SK-N-SH (cell line): ENCODE measurements around the gene GPR101. TPM values are rescaled to one million over a fixed set of nuclear protein-coding genes. Genes with fewer than 3 reads are reported as not detected.

Experiments
- CTCF ChIA-PET: fragments of 300-600, 350-600 bp; formaldehyde crosslinking; extraction: SDS; loops from one replicate; lab custom pipeline; 2021; lab: Yijun Ruan, JAX
- POLR2A ChIA-PET: fragments of 350-600 bp; sonication (Branson Sonifier 250); formaldehyde crosslinking; extraction: SDS; loops from one replicate; lab custom pipeline; 2020; ENCODE audit warnings: antibody characterized with exemption, inconsistent platforms; lab: Yijun Ruan, JAX
- DNase-seq: peaks from one replicate; pipeline ENCODE4 v3.0.0; 2012
- H2AFZ ChIP-seq: fragments of 200-600 bp; sonication (generic); 2 replicates; pipeline ENCODE4 v1.8.1; 2016; ENCODE audit warnings: antibody characterized with exemption, mild to moderate bottlenecking, low read depth
- H3F3A ChIP-seq: fragments of 200-600 bp; sonication (generic); replicated peaks from 2 replicates; pipeline ENCODE3; 2016; ENCODE audit warnings: antibody characterized with exemption, mild to moderate bottlenecking; ENCODE audit not compliant: insufficient read depth
- H3K27ac ChIP-seq, 2 experiments: fragments of 200-500 bp in 1 of 2; fragments of 200-600 bp in 1 of 2; sonication (Bioruptor generic) in 1 of 2; sonication (generic), shearing (Covaris generic) in 1 of 2; 2 replicates each; pipeline versions ENCODE4 v1.5.1 to v1.6.1; 2014 to 2016; ENCODE audit warnings: low read depth in 2 of 2, inconsistent platforms in 1 of 2, low read length in 1 of 2, mild to moderate bottlenecking in 1 of 2, mixed read lengths in 1 of 2
- H3K27me3 ChIP-seq: fragments of 200-600 bp; sonication (generic), shearing (Covaris generic); 2 replicates; pipeline ENCODE4 v1.6.1; 2016; ENCODE audit warnings: mixed run types; ENCODE audit not compliant: insufficient read depth
- H3K36me3 ChIP-seq, 2 experiments: fragments of 200-500 bp in 1 of 2; fragments of 200-600 bp in 1 of 2; sonication (Bioruptor generic) in 1 of 2; sonication (generic) in 1 of 2; replicated peaks in 1 of 2; 2 replicates each; pipeline versions ENCODE3 to v1.5.1; 2014 to 2016; ENCODE audit warnings: low read length in 1 of 2, mild to moderate bottlenecking in 1 of 2; ENCODE audit not compliant: insufficient read depth in 2 of 2, control insufficient read depth in 1 of 2
- H3K4me1 ChIP-seq, 2 experiments: fragments of 200-500 bp in 1 of 2; fragments of 200-600 bp in 1 of 2; sonication (Bioruptor generic) in 1 of 2; sonication (generic), shearing (Covaris generic) in 1 of 2; 2 replicates each; pipeline versions ENCODE4 v1.5.1 to v1.6.1; 2014 to 2016; ENCODE audit warnings: low read depth in 1 of 2, low read length in 1 of 2, mixed run types in 1 of 2; ENCODE audit not compliant: insufficient read depth in 2 of 2, control insufficient read depth in 1 of 2
- H3K4me2 ChIP-seq: fragments of 200-600 bp; sonication (generic), shearing (Covaris generic); 2 replicates; pipeline ENCODE4 v1.6.1; 2017; ENCODE audit warnings: mixed run types
- H3K4me3 ChIP-seq, 2 experiments: fragments of 200-500 bp in 1 of 2; fragments of 200-600 bp in 1 of 2; sonication (Bioruptor generic) in 1 of 2; sonication (generic), shearing (Covaris generic) in 1 of 2; 2 replicates each; pipeline versions ENCODE4 v1.5.1 to v1.8.1; 2014 to 2016; ENCODE audit warnings: low read depth in 2 of 2, inconsistent platforms in 1 of 2, low read length in 1 of 2, mild to moderate bottlenecking in 1 of 2, mixed read lengths in 1 of 2, moderate library complexity in 1 of 2
- H3K79me2 ChIP-seq: fragments of 200-600 bp; sonication (generic); 2 replicates; pipeline ENCODE4 v1.8.1; 2017; ENCODE audit warnings: mild to moderate bottlenecking; ENCODE audit not compliant: insufficient read depth
- H3K9ac ChIP-seq: fragments of 200-600 bp; sonication (generic); 2 replicates; pipeline ENCODE4 v1.6.1; 2017; ENCODE audit warnings: mixed run types
- H3K9me2 ChIP-seq: fragments of 200-600 bp; sonication (generic); 2 replicates; pipeline ENCODE4 v1.6.1; 2017; ENCODE audit warnings: mixed run types
- H3K9me3 ChIP-seq: fragments of 200-600 bp; sonication (generic); 2 replicates; pipeline ENCODE4 v1.6.1; 2017; ENCODE audit warnings: mixed run types, mild to moderate bottlenecking, moderate library complexity
- H4K20me1 ChIP-seq: fragments of 200-600 bp; sonication (generic); 2 replicates; pipeline ENCODE4 v1.6.1; 2017; ENCODE audit warnings: mild to moderate bottlenecking, mixed run types; ENCODE audit not compliant: insufficient read depth
- CHD2 ChIP-seq: fragments of 150-350 bp; IDR thresholded peaks from 2 replicates; pipeline ENCODE4 v1.6.1; 2018; ENCODE audit warnings: low read length; ENCODE audit not compliant: partially characterized antibody
- EP300 ChIP-seq, 2 experiments: IDR thresholded peaks; 2 replicates each; pipeline versions ENCODE4 v1.4.0 to v1.6.1; 2012; ENCODE audit warnings: borderline replicate concordance in 1 of 2, low read depth in 1 of 2, low read length in 1 of 2
- EZH2phosphoT487 ChIP-seq: fragments of 200-600 bp; sonication (generic); IDR thresholded peaks from 2 replicates; pipeline ENCODE4 v1.6.1; 2017; ENCODE audit warnings: low read depth, mixed run types, mild to moderate bottlenecking, antibody characterized with exemption, moderate library complexity, borderline replicate concordance
- FOXJ3 ChIP-seq: sonication (generic); formaldehyde crosslinking; IDR thresholded peaks from 2 replicates; pipeline ENCODE4 v1.5.1; 2020; ENCODE audit warnings: mild to moderate bottlenecking, missing genetic modification reagents
- FOXM1 ChIP-seq: IDR thresholded peaks from 2 replicates; pipeline ENCODE4 v1.4.0; 2012; ENCODE audit warnings: low read depth, mild to moderate bottlenecking
- IRF3 ChIP-seq: fragments of 150-350 bp; IDR thresholded peaks from 2 replicates; pipeline ENCODE4 v1.6.1; 2016; ENCODE audit warnings: mild to moderate bottlenecking, low read depth, low read length
- JUND ChIP-seq: IDR thresholded peaks from 2 replicates; pipeline ENCODE4 v1.4.0; 2012
- MXI1 ChIP-seq: IDR thresholded peaks from 2 replicates; pipeline ENCODE4 v1.6.1; 2012; ENCODE audit warnings: mild to moderate bottlenecking, low read depth, low read length, improper control_type of control experiment
- NRF1 ChIP-seq: IDR thresholded peaks from 2 replicates; pipeline ENCODE4 v1.6.1; 2012; ENCODE audit warnings: low read depth, mild to moderate bottlenecking, low read length
- PBX3 ChIP-seq: IDR thresholded peaks from 2 replicates; pipeline ENCODE4; 2012
- POLR2AphosphoS5 ChIP-seq: IDR thresholded peaks from 2 replicates; pipeline ENCODE4 v1.6.1; 2012; ENCODE audit warnings: low read depth, low read length
- RAD21 ChIP-seq: IDR thresholded peaks from 2 replicates; pipeline ENCODE4 v1.6.1; 2012; ENCODE audit warnings: mild to moderate bottlenecking, low read length
- SMC3 ChIP-seq: IDR thresholded peaks from 2 replicates; pipeline ENCODE4 v1.6.1; 2012; ENCODE audit warnings: low read depth, low read length, improper control_type of control experiment
- WGBS: methylation state at CpG from one replicate; pipeline ENCODE4 v1.1.6; 2017; ENCODE audit warnings: low lambda C conversion rate; 5-methylcytosine and 5-hydroxymethylcytosine counted together
- polyA plus RNA-seq, 3 experiments: library from polyadenylated mRNA; depleted of rRNA; stranded (reverse); fragments of >200 nt; gene quantifications; 2 replicates each; pipeline ENCODE4 v1.2.3, GENCODE V29; 2012

The GPR101 gene
- polyA plus RNA-seq, 1 of the 3 experiments (the other 2 are of a cell fraction) = not detected

- 10% methylated on average over 41 of the region's 49 CpGs for WGBS
- no peaks in the 10 kb centered on the region for H3F3A ChIP-seq
- CTCF ChIA-PET = no interaction called here
- H3K9ac ChIP-seq = no peak overlapping the region
- no peak overlapping the region for H3K27ac ChIP-seq
- H2AFZ ChIP-seq = peak overlapping the region; percentile 12; the same call in 1 of the 2 replicates
- no peaks in the 10 kb centered on the region for H3K79me2 ChIP-seq
- TF ChIP-seq NRF1 = peak; percentile 75
- TF ChIP-seq JUND = no peak
- no peak for TF ChIP-seq RAD21
- TF ChIP-seq SMC3 = no peak
- no peak for TF ChIP-seq FOXM1
- TF ChIP-seq MXI1 = 0 out of 2 replicates have a peak, but pooled peaks have one; percentile 17
- DNase-seq = peak; percentile 72
- H3K4me2 ChIP-seq = peak overlapping the region; percentile 61
- H4K20me1 ChIP-seq = no peaks in the 10 kb centered on the region
- H3K4me3 ChIP-seq = peak overlapping the region; percentile 37 to 41
- H3K4me1 ChIP-seq = peaks cover 0 to 9% of the 10 kb centered on the region in 2 experiments; a peak in 1 of 4 replicates
- no peaks in the 10 kb centered on the region for H3K9me2 ChIP-seq
- POLR2A ChIA-PET = no interaction called here
- H3K27me3 ChIP-seq = peaks cover 68% of the 10 kb centered on the region
- H3K9me3 ChIP-seq = no peaks in the 10 kb centered on the region
- no peaks in the 10 kb centered on the region for H3K36me3 ChIP-seq
Measured at GRCh38 chrX:137031517-137032340, 2.1 kb downstream of the GPR101 start.

GRCh38 chrX:137031039-137031438, 2.8 kb downstream of the GPR101 start:
- no peaks in the 10 kb centered on the region for H3K9me2 ChIP-seq
- WGBS = 13% methylated on average over 16 of the region's 16 CpGs
- no peaks in the 10 kb centered on the region for H4K20me1 ChIP-seq
- H3F3A ChIP-seq = no peaks in the 10 kb centered on the region
- TF ChIP-seq EZH2phosphoT487 (no peak), CHD2 (no peak), EP300 (IDR thresholded peaks at IDR 0.05; ENCODE audit: borderline replicate concordance in 1 of 2, low read depth in 1 of 2, low read length in 1 of 2) (no peak), IRF3 (no peak), PBX3 (no peak), POLR2AphosphoS5 (no peak), FOXJ3 (CRISPR knock-in tag) (no peak)
- CTCF ChIA-PET = no interaction called here
- H3K27ac ChIP-seq = no peak overlapping the region
- H2AFZ ChIP-seq = no peak overlapping the region
- H3K4me2 ChIP-seq = peak overlapping the region; percentile 61; the same call in 1 of the 2 replicates
- H3K4me1 ChIP-seq = peaks cover 0 to 9% of the 10 kb centered on the region in 2 experiments; a peak in 1 of 4 replicates
- POLR2A ChIA-PET = no interaction called here
- H3K36me3 ChIP-seq = no peaks in the 10 kb centered on the region
- no peak overlapping the region for H3K9ac ChIP-seq
- DNase-seq = no peak
- no peaks in the 10 kb centered on the region for H3K79me2 ChIP-seq
- peaks cover 68% of the 10 kb centered on the region for H3K27me3 ChIP-seq
- H3K4me3 ChIP-seq = peak overlapping the region in 1 of 2 experiments; percentile 37; a peak in 1 of 4 replicates
- no peaks in the 10 kb centered on the region for H3K9me3 ChIP-seq
